Muscle of leg (tissue), 11 donors: ENCODE results near the gene SALL4. TPM values are rescaled to one million over a fixed set of nuclear protein-coding genes. Genes with fewer than 3 reads are reported as not detected.
A peak's percentile ranks its signal among the peaks of the same experiment; 100 is the strongest.
"Not testable (repeated sequence)": the region's sequence is repeated elsewhere in the genome, so short reads cannot be mapped to it uniquely, and the experiment has no call there.

Source experiments
- DNase-seq: peaks from one replicate; pipeline ENCODE4 v3.0.0; 2013
- H3K27ac ChIP-seq: one replicate; pipeline ENCODE4 v1.5.1; 2013; ENCODE audit warnings: mild to moderate bottlenecking, low read length, control low read depth
- H3K27me3 ChIP-seq: one replicate; pipeline ENCODE4 v1.6.1; 2013; ENCODE audit warnings: low read length; ENCODE audit not compliant: control insufficient read depth, insufficient read depth
- H3K36me3 ChIP-seq: one replicate; pipeline ENCODE4 v1.6.1; 2013; ENCODE audit warnings: low read length; ENCODE audit not compliant: control insufficient read depth, insufficient read depth
- H3K4me1 ChIP-seq: one replicate; pipeline ENCODE4 v1.6.1; 2013; ENCODE audit warnings: low read length; ENCODE audit not compliant: control insufficient read depth, insufficient read depth
- H3K4me3 ChIP-seq: one replicate; pipeline ENCODE4 v1.5.1; 2013; ENCODE audit warnings: low read length, control low read depth
- H3K9me3 ChIP-seq: replicated peaks from 2 replicates; pipeline ENCODE4 v1.6.1; 2013; ENCODE audit warnings: low read depth, low read length; ENCODE audit not compliant: control insufficient read depth
- WGBS: methylation state at CpG from one replicate; pipeline ENCODE4 v1.1.5; 2013; ENCODE audit warnings: missing lambda C conversion rate; ENCODE audit not compliant: insufficient coverage; 5-methylcytosine and 5-hydroxymethylcytosine counted together
- polyA plus RNA-seq, 8 donors: library from polyadenylated mRNA; unstranded; fragments of 120-200 nt; gene quantifications; one replicate each; pipeline versions ENCODE4 v1.2.1 to v1.2.3, GENCODE V29; 2013; ENCODE audit warnings: inconsistent platforms in 1 of 8, low replicate concordance in 1 of 8; ENCODE audit not compliant: insufficient read length in 8 of 8, insufficient read depth in 1 of 8
- total RNA-seq: library from RNA; stranded (reverse); fragments of 120-200 nt; gene quantifications from one replicate; pipeline ENCODE4 v1.2.4, GENCODE V29; 2013

Gene SALL4
- total and polyA plus RNA-seq, 9 donors, result 0.15 to 1.4 (median 0.18) TPM

DNA sequence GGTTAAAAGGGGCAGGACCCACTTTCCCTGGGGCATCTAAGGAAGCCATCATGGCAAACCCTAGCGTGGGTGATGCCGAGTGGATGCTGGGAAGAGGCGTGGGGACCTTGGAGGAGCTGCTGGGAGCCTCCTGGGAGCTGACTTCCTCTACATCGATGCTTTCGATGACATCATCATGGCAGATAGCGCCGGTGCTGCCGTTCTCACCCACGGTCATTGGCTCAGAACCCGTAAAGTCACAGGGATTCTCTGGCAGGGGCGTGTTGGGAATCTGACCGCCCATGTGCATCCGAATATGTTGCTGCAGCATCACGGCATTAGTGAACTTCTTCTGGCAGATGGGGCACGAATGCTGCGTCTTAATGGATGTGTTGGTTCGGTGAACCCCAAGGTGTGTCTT lies 12.1 kb downstream of the SALL4 start:
- Histone ChIP-seq H3K4me1 (no peaks in the 10 kb centered on the region), H3K27me3 (no peaks in the 10 kb centered on the region), H3K36me3 (no peaks in the 10 kb centered on the region), H3K27ac (no peak overlapping the region), H3K9me3 (no peaks in the 10 kb centered on the region), H3K4me3 (no peak overlapping the region)
- WGBS, result 91% methylated on average over 17 of the region's 17 CpGs
- no peak for DNase-seq

GRCh38 chr20:51789434-51789833 lies 12.9 kb downstream of the SALL4 start:
- no peaks in the 10 kb centered on the region for H3K36me3 ChIP-seq
- no peaks in the 10 kb centered on the region for H3K27me3 ChIP-seq
- WGBS, result no CpG with 5 or more reads among the region's 2 CpGs
- no peak for DNase-seq
- H3K4me3 ChIP-seq, result no peak overlapping the region
- H3K27ac ChIP-seq, result no peak overlapping the region
- H3K9me3 ChIP-seq, result no peaks in the 10 kb centered on the region
- H3K4me1 ChIP-seq, result no peaks in the 10 kb centered on the region

- WGBS, result 85% methylated on average over 9 of the region's 14 CpGs
- DNase-seq, result no peak
- no peaks in the 10 kb centered on the region for H3K9me3 ChIP-seq
Observed at GRCh38 chr20:51788822-51789221, 13.5 kb downstream of the SALL4 start.

DNA sequence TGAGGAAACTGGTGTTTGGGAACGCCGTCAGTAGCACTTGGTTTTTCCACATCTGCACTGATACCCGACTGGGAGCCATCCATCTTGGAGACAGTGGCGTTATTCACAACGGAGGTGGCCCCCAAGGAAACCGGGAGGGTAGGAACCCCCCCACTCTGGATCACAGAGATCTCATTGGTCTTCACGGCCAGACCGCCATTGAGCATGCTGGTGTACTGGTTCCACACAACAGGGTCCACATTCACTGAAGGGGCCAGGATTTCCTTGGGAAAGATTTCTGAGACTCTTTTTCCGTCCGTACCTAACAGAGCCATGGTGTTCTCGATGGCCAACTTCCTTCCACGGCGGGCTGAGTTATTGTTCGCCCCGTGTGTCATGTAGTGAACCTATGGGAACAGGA lies 18.0 kb downstream of the SALL4 start:
- no peak overlapping the region for H3K27ac ChIP-seq
- no peak for DNase-seq
- H3K36me3 ChIP-seq, result no peaks in the 10 kb centered on the region
- no peaks in the 10 kb centered on the region for H3K4me1 ChIP-seq
- H3K4me3 ChIP-seq, result no peak overlapping the region
- WGBS, result 100% methylated on average over 8 of the region's 15 CpGs
- H3K9me3 ChIP-seq, result peaks cover 2% of the 10 kb centered on the region
- no peaks in the 10 kb centered on the region for H3K27me3 ChIP-seq

More at GRCh38 chr20:51788822-51789221, 13.5 kb downstream of the SALL4 start:
- no peak overlapping the region for H3K27ac ChIP-seq
- no peak overlapping the region for H3K4me3 ChIP-seq
- H3K4me1 ChIP-seq, result no peaks in the 10 kb centered on the region
- H3K36me3 ChIP-seq, result no peaks in the 10 kb centered on the region
- H3K27me3 ChIP-seq, result no peaks in the 10 kb centered on the region

- no CpG with 5 or more reads among the region's 4 CpGs for WGBS
- not testable (repeated sequence) for H3K9me3 ChIP-seq, H3K27ac ChIP-seq, DNase-seq, H3K4me3 ChIP-seq, H3K27me3 ChIP-seq, H3K4me1 ChIP-seq, H3K36me3 ChIP-seq
Observed at GRCh38 chr20:51778229-51778759, 24.0 kb downstream of the SALL4 start.

DNA sequence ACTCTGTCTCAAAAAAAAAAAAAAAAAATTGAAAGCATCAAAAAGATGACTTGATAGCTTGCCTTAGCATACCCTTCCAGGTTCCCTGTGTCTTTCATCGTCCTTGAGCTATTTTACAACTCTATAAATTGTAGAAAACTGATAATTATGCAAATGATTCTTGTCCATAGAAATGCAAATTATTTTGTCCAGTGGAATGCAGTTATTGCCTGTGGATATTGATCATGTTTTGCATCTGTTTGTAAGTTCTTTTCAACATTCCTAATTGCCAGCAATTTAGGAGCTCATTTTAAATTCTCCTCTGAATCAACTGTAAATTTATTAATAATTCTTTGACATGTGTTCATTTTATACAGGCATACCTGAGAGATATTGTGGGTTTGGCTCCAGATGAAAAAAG lies 27.1 kb downstream of the SALL4 start:
- H3K4me3 ChIP-seq, result no peak overlapping the region
- H3K27me3 ChIP-seq, result no peaks in the 10 kb centered on the region
- H3K9me3 ChIP-seq, result peaks cover 6% of the 10 kb centered on the region
- H3K27ac ChIP-seq, result no peak overlapping the region
- no CpG with 5 or more reads among the region's 1 CpG for WGBS
- no peak for DNase-seq
- H3K4me1 ChIP-seq, result no peaks in the 10 kb centered on the region
- no peaks in the 10 kb centered on the region for H3K36me3 ChIP-seq

- Histone ChIP-seq H3K27ac (no peak overlapping the region), H3K36me3 (no peaks in the 10 kb centered on the region), H3K4me1 (peaks cover 3% of the 10 kb centered on the region), H3K27me3 (peaks cover 8% of the 10 kb centered on the region), H3K9me3 (no peaks in the 10 kb centered on the region), H3K4me3 (no peak overlapping the region)
- 78% methylated on average over 3 of the region's 4 CpGs for WGBS
- DNase-seq, result no peak
Observed at GRCh38 chr20:51772236-51772635, 30.1 kb downstream of the SALL4 start.

DNA sequence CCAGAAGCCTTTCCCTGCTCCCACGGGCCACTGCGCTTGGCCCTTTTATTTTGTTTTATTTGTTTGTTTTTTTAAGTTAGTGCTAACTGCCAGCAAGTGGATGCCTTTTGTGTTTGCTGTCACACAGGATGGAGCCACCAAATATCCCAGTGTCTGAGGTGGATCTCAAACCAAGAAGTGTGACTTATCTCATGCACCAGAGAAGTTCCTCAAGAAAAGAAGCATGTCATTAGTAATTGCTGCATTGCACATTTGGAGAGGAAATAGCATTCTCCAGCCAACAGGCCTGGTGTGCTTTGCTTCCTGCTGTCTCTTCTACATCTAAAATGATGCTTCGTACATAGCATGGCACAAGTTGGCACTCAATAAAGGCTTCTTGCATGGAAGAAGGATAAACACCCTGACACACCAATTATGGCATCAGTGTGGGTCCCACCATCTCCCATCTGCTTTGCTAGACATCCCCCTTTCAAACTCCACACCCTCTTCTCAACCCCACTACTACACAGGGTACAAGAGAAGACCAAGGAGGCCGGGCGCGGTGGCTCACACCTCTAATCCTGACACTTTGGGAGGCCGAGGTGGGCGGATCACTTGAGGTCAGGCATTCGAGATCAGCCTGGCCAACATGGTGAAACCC lies 32.2 kb downstream of the SALL4 start:
- H3K27ac ChIP-seq, result no peak overlapping the region
- no peaks in the 10 kb centered on the region for H3K9me3 ChIP-seq
- no peak overlapping the region for H3K4me3 ChIP-seq
- H3K27me3 ChIP-seq, result peaks cover 8% of the 10 kb centered on the region
- no peaks in the 10 kb centered on the region for H3K36me3 ChIP-seq
- 89% methylated on average over 5 of the region's 9 CpGs for WGBS
- DNase-seq, result no peak
- H3K4me1 ChIP-seq, result peaks cover 5% of the 10 kb centered on the region

DNA sequence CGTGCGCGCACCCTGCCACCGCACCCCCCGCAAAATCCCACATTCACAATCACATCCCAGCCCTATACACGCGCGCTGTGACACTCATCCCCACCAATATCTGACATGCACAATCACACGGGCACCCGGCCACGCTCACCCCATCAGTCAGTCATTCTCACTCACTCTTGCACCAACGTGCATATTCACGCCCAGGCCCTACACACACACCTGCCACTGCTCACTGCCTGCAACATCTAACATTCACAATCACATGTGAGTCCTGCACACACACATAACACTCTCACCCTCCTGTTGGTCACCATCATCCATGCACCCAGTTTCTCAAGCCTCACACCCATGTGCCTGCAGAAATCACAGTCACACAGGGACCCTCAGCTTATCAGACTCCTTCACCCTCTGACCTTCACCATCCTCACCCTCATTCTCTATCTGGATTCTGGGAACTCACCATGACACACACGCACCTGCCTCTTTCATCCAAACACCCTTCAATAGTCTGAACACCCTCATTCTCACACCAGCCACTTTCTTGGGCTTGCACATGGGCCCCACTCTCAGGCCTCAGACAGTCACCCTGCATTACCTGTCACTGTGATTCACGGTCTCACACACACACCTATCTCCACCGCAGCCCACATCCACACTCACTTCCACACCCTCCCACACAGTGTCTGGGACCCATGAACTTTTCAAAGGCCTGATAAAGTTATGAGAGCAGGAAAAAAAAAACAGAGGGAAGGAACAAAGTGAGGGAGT lies 33.4 kb downstream of the SALL4 start:
- Histone ChIP-seq H3K36me3 (no peaks in the 10 kb centered on the region), H3K27ac (no peak overlapping the region), H3K9me3 (no peaks in the 10 kb centered on the region), H3K27me3 (peaks cover 8% of the 10 kb centered on the region), H3K4me3 (peak overlapping the region; percentile 24), H3K4me1 (peaks cover 5% of the 10 kb centered on the region)
- no peak for DNase-seq
- 18% methylated on average over 15 of the region's 16 CpGs for WGBS

DNA sequence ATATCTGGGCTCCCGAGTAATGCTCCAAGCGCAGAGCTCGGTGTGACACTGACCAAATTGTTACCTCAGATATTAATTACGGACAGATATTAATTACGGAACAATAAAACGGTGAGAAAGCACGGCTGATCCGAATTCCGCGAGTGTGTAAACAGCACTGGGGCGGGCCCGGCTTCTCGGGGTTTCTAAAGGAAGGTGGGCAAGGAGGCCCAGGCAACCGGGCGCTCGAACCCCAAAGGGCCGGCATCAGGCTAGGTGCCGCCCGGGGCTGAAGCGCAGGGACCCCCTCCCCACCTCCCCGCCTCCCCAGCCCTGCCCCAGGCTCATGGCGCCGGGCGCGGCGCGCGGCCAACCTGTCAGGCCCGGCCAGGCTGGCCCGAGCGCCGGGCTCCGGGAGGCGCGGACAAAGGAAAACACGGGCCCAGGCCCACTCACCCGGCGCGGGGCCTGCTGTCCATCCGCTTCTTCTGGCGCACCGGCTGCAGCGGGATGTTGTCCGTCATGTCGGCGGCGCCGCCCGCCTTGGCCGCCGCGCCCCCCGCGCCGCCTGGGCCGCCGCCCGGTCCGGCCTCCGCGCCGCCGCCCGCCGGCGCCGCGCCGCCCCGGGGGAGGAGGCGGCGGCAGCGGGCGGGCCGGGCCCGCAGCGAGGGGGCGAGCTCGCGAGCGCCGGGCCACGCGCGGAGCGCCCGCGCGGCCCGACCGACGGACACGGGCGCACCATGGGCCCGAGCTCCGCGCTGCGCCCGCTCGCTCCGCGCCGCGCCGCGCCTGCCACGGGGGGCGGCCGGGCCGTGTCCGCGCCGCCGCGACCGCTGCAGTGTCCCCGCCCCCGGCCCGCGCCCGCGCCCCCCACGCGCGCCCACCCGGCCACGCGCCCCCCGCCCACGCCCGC lies 34.2 kb downstream of the SALL4 start, which contains the start of gene ATP9A:
ATP9A (minus strand) TSS at position 524 of the 892 bp plus-strand sequence; CDS start at position 503, 21 bp downstream.
- Histone ChIP-seq H3K4me1 (peaks cover 5% of the 10 kb centered on the region), H3K36me3 (no peaks in the 10 kb centered on the region), H3K27ac (peak within 1 kb of the TSS; percentile 51), H3K27me3 (peaks cover 8% of the 10 kb centered on the region), H3K4me3 (peak within 1 kb of the TSS; percentile 82), H3K9me3 (no peaks in the 10 kb centered on the region)
- under 1% methylated on average over 103 of the region's 131 CpGs for WGBS
- peak; percentile 56 for DNase-seq
